HG03097 (cell line): ENCODE data around the gene KCNJ6.
"Not testable (repeated sequence)": the region's sequence is repeated elsewhere in the genome, so short reads cannot be mapped to it uniquely, and the experiment has no call there.

ENCODE experiments used
- ATAC-seq: cut with Tn5 transposase; IDR thresholded peaks from one replicate; pipeline ENCODE4 v1.9.1; 2021; ENCODE audit not compliant: unreplicated experiment, low FRiP score

Gene KCNJ6

GRCh38 chr21:37746849-37747248 lies 169.4 kb downstream of the KCNJ6 start:
- ATAC-seq: no peak

GRCh38 chr21:37744551-37744950 lies 171.7 kb downstream of the KCNJ6 start:
- no peak for ATAC-seq

- ATAC-seq: no peak
Measured at GRCh38 chr21:37742532-37742931, 173.7 kb downstream of the KCNJ6 start.

- ATAC-seq: no peak
Measured at GRCh38 chr21:37742115-37742514, 174.1 kb downstream of the KCNJ6 start.

- ATAC-seq: no peak
Measured at GRCh38 chr21:37737996-37738395, 178.3 kb downstream of the KCNJ6 start.

GRCh38 chr21:37737507-37737906 lies 178.8 kb downstream of the KCNJ6 start:
- no peak for ATAC-seq

- ATAC-seq: no peak
Measured at GRCh38 chr21:37734846-37735245, 181.4 kb downstream of the KCNJ6 start.

- no peak for ATAC-seq
Measured at GRCh38 chr21:37732927-37733326, 183.3 kb downstream of the KCNJ6 start.

- ATAC-seq: no peak
Measured at GRCh38 chr21:37724201-37724600, 192.1 kb downstream of the KCNJ6 start.

GRCh38 chr21:37717534-37717933 lies 198.7 kb downstream of the KCNJ6 start:
- no peak for ATAC-seq

- ATAC-seq: not testable (repeated sequence)
Measured at GRCh38 chr21:37712569-37712934, 203.7 kb downstream of the KCNJ6 start.

- no peak for ATAC-seq
Measured at GRCh38 chr21:37711836-37712568, 204.3 kb downstream of the KCNJ6 start.

- ATAC-seq: no peak
Measured at GRCh38 chr21:37711286-37711829, 204.9 kb downstream of the KCNJ6 start.

- no peak for ATAC-seq
Measured at GRCh38 chr21:37710546-37711285, 205.5 kb downstream of the KCNJ6 start.

- no peak for ATAC-seq
Measured at GRCh38 chr21:37704751-37705150, 211.5 kb downstream of the KCNJ6 start.

GRCh38 chr21:37702241-37702640 lies 214.0 kb downstream of the KCNJ6 start:
- ATAC-seq: no peak

- peak; percentile 84 for ATAC-seq
Measured at GRCh38 chr21:37700641-37701202, 215.5 kb downstream of the KCNJ6 start.

- ATAC-seq: no peak
Measured at GRCh38 chr21:37699024-37699775, 217.1 kb downstream of the KCNJ6 start.

- no peak for ATAC-seq
Measured at GRCh38 chr21:37696936-37697335, 219.3 kb downstream of the KCNJ6 start.

GRCh38 chr21:37695111-37695510 lies 221.1 kb downstream of the KCNJ6 start:
- ATAC-seq: no peak
